Measurements from ENCODE around the gene FRMD4A. TPM values are rescaled to one million over a fixed set of nuclear protein-coding genes. Genes with fewer than 3 reads are reported as not detected.

The FRMD4A gene
- total RNA-seq, 4 donors from 2014 or later: 4.4 to 7.1 (median 5.2) TPM

DNA sequence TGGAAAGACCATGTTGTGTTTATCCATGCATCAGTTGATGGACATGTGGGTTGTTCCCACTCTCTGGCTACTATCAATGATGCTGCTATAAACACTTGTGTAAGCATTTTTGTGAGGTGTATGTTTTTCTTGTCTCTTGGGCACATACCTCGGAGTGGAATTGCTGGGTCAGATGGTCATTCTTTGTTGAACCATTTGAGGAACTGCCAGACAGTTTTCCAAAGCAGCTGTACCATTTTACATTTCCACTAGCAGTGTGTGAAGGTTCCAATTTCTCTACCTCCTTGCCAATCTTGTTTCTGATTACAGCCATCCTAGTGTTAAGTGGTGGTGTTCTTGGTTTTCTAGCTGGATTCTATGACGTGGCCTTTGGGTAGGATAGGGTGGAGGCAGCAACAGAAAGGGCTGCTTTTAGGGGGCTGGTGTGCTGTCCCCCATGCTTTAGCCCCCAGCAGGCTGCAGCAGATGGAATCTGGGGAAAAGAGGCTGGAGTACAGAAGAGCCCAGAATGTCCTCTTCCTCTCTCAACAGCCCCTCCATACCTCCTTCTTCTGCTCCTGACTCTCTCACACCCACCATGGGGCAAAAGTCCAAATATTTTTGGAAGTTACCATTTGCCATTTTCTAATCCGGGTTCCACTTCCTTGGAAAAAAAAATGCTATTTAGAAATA lies 352.7 kb downstream of the FRMD4A start:
- H3K4me1 ChIP-seq: no peaks in the 10 kb centered on the region
- H3K27ac ChIP-seq: peak overlapping the region in 1 of 4 donors; percentile 10
- intact Hi-C loops (cut with DNase I; ENCODE audit: low total_unique reads) (no loop called here), in situ Hi-C loops (cut with MboI; ENCODE audit: low sequenced_read_pairs in 4 of 4) (no loop called here)
- H3K9me3 ChIP-seq: no peaks in the 10 kb centered on the region
- no peak for TF ChIP-seq POLR2A (IDR thresholded peaks at IDR 0.05)
- TF ChIP-seq, protein P1, sequence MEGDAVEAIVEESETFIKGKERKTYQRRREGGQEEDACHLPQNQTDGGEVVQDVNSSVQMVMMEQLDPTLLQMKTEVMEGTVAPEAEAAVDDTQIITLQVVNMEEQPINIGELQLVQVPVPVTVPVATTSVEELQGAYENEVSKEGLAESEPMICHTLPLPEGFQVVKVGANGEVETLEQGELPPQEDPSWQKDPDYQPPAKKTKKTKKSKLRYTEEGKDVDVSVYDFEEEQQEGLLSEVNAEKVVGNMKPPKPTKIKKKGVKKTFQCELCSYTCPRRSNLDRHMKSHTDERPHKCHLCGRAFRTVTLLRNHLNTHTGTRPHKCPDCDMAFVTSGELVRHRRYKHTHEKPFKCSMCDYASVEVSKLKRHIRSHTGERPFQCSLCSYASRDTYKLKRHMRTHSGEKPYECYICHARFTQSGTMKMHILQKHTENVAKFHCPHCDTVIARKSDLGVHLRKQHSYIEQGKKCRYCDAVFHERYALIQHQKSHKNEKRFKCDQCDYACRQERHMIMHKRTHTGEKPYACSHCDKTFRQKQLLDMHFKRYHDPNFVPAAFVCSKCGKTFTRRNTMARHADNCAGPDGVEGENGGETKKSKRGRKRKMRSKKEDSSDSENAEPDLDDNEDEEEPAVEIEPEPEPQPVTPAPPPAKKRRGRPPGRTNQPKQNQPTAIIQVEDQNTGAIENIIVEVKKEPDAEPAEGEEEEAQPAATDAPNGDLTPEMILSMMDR (IDR thresholded peaks at IDR 0.05 in 4 of 5, conservative IDR thresholded peaks at IDR 0.05 in 1 of 5): no peak
- no peaks in the 10 kb centered on the region for H3K27me3 ChIP-seq
- no peak for DNase-seq
- no peak for ATAC-seq
- H3K4me3 ChIP-seq: no peak overlapping the region
- no peaks in the 10 kb centered on the region for H3K36me3 ChIP-seq

DNA sequence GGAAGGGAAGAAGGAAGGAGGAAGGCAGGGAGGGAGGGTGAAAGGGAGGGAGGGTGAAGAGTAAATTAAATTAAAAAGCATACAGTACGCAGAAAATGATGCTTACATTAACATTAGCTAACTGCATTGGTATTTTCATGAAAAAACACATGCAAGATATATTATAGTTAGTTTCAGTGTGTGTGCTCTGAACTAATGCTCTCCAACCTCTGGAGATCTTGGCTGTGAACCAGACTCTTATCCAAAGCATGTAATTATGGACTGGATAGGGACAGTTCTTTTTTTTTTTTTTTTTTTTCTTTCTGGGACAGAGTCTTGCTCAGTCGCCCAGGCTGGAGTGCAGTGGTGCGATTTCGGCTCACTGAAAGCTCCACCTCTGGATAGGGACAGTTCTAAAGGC lies 357.0 kb downstream of the FRMD4A start:
- Histone ChIP-seq H3K27ac (no peak overlapping the region), H3K4me3 (no peak overlapping the region), H3K4me1 (no peaks in the 10 kb centered on the region), H3K9me3 (no peaks in the 10 kb centered on the region), H3K27me3 (no peaks in the 10 kb centered on the region), H3K36me3 (no peaks in the 10 kb centered on the region)
- TF ChIP-seq POLR2A (IDR thresholded peaks at IDR 0.05): no peak
- TF ChIP-seq, protein P1 (IDR thresholded peaks at IDR 0.05 in 4 of 5, conservative IDR thresholded peaks at IDR 0.05 in 1 of 5): no peak
- DNase-seq: no peak
- ATAC-seq: no peak
- in situ Hi-C loops (cut with MboI; ENCODE audit: low sequenced_read_pairs in 4 of 4) (loop anchor here in 1 of 4 donors (25.0 kb wide), 1 partner anchor 311 kb away; no protein-coding TSS in a partner anchor), intact Hi-C loops (cut with DNase I; ENCODE audit: low total_unique reads) (no loop called here)

DNA sequence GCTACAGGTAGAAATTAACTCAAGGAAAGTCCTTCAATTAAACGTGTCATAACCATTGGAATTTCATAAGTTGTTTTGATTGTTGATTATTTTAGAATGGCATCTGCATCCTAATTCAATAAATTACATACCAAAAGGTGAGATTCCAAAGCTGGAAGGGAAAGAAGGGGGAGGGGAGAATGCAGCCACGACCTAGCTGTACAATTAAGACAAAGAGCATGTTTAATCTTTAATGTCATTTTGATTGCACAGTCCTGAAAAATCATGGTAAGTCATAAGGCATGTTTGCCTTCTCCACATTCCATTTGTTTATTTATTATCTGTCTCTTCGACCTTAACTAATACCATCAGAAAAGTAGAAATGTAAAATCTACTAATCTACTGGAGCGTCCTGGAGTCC lies 358.1 kb downstream of the FRMD4A start:
- H3K4me1 ChIP-seq: no peaks in the 10 kb centered on the region
- no peaks in the 10 kb centered on the region for H3K36me3 ChIP-seq
- TF ChIP-seq, protein P1 (IDR thresholded peaks at IDR 0.05 in 4 of 5, conservative IDR thresholded peaks at IDR 0.05 in 1 of 5): no peak
- no peak for TF ChIP-seq POLR2A (IDR thresholded peaks at IDR 0.05)
- no peak overlapping the region for H3K27ac ChIP-seq
- H3K27me3 ChIP-seq: no peaks in the 10 kb centered on the region
- ATAC-seq (no peak), DNase-seq (no peak)
- in situ Hi-C loops (cut with MboI; ENCODE audit: low sequenced_read_pairs in 4 of 4): loop anchor here in 1 of 4 donors (25.0 kb wide), 1 partner anchor 310 kb away; no protein-coding TSS in a partner anchor
- intact Hi-C loops (cut with DNase I; ENCODE audit: low total_unique reads): no loop called here
- H3K9me3 ChIP-seq: no peaks in the 10 kb centered on the region
- H3K4me3 ChIP-seq: no peak overlapping the region

DNA sequence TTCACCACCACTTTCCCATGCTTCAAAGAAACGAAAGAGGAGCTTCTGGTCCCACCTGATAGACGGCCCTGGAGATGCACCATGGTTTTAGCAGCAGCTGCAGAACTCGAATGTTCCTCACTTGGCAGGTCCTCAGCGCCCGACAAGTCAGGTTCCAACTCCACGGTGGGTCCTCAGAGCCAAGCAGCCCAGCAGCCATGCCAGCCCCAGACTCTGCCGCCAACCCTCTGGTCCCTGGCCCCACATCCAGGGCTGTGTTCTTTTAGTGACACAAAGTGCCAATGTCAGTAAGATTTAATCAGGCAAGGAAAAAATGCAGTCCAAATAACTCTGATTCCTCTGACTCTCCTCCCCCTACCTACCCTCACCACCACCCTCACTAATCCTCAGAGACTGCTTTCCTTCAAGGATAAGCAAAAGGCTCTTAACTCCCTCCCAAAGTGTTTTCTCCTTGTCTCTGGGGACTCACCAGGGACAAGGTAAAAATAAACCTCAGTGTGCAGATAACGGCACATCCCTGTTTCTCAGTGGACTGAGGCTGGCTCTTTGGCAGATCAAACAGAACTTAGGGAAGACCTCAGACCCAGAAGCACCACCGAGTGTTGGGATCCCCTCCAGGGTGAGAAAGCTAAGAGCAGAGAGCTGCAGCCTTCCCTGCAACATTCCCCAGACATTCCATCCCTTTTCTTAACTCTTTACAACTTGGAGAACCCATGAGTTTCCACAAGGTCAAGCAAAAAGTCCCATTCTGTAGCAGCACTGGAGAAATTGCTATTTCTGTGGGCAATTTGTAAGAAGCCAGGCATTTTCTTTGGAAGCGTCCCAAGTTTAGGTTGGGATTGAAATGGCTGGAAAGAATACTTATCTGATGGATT lies 358.9 kb downstream of the FRMD4A start:
- Histone ChIP-seq H3K36me3 (no peaks in the 10 kb centered on the region), H3K27me3 (no peaks in the 10 kb centered on the region), H3K4me3 (no peak overlapping the region), H3K4me1 (no peaks in the 10 kb centered on the region), H3K27ac (peak overlapping the region in 1 of 4 donors; percentile 25), H3K9me3 (no peaks in the 10 kb centered on the region)
- ATAC-seq: no peak
- in situ Hi-C loops (cut with MboI; ENCODE audit: low sequenced_read_pairs in 4 of 4) (loop anchor here in 1 of 4 donors (25.0 kb wide), 1 partner anchor 310 kb away; no protein-coding TSS in a partner anchor), intact Hi-C loops (cut with DNase I; ENCODE audit: low total_unique reads) (no loop called here)
- no peak for TF ChIP-seq POLR2A (IDR thresholded peaks at IDR 0.05)
- TF ChIP-seq, protein P1 (IDR thresholded peaks at IDR 0.05 in 4 of 5, conservative IDR thresholded peaks at IDR 0.05 in 1 of 5): no peak
- DNase-seq: no peak
